Measurements from ENCODE around the gene RHAG.

The RHAG gene

GRCh38 chr6:49564552-49564951, 72.1 kb downstream of the RHAG start:
- DNase-seq (ENCODE audit: low read depth in 3 of 3) = no peak

DNA sequence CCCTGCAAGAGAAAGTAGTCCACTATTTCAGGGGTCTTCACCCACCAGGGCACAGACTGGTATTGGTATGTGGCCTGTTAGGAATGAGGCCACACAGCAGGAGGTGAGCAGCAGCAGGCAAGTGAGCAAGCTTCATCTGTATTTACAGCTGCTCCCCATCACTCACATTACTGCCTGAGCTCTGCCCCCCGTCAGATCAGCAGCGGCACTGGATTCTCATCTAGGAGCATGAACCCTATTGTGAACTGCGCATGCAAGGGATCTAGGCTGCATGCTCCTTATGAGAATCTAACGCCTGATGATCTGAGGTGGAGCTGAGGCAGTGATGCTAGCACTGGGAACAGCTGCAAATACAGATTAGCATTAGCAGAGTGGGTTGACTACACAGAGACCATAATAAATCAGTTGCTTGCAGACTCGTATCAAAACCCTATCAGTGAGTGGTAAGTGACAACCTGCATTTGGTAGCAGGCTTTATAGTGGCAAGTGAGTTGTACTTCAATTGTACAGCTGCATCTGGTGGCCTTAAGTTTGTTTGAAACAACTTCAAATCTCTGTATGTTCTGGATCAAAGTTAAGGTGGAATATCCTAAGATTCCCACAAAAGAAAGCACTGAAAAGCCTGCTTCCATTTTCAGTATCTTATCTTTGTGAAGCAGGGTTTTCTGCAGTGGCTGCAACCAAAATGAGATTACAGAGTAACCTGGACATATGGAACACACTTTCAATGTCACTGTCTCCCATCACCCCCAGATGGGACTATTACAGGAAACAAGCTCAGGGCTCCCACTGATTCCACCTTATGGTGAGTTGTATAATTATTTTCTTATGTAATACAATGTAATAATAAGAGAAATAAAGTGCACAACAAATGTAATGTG, 73.4 kb downstream of the RHAG start:
- no peak for DNase-seq (ENCODE audit: low read depth in 3 of 3)

DNA sequence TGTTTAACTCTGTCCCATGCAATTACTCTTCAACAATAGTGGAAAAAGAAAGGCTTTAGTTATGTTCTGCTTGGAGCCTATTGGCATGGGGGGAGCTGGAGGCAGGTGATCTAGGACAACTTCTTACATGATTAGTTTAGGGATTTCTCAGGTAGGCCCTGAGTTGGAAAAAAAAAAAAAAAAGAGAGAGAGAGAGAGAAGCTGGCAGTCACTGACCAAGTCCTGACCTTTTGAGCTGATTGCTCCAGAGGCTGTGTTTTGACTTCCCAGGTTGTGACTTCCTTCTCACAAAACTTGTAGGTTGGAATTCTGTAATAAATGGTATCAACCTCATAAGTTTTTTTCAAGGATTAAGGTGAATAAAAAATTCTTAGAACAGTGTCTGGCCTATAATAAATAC, 78.4 kb downstream of the RHAG start:
- DNase-seq (ENCODE audit: low read depth in 3 of 3) = no peak

- no peak for DNase-seq (ENCODE audit: low read depth in 3 of 3)
These were observed 79.5 kb downstream of the RHAG start for GRCh38 chr6:49557177-49557576.

DNA sequence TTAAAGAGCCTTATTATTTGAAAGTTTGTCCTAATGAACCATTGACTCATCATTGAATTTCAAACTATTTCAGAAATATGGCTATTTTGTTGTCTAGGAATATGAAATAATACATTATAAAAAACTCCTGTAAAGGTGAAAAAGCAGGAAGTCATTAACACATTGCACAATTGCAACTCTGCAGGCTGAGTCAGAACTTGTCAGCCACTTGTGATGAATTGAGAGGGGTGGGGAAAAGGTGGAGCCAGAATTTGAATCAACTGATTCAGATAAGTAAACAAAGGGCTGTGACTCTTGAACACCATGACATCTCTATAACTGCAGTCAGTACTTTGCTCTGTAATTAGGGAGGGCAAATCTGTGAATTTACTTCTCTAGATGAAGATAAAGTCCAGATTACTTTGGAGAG, 80.2 kb downstream of the RHAG start:
- no peak for DNase-seq (ENCODE audit: low read depth in 3 of 3)

DNA sequence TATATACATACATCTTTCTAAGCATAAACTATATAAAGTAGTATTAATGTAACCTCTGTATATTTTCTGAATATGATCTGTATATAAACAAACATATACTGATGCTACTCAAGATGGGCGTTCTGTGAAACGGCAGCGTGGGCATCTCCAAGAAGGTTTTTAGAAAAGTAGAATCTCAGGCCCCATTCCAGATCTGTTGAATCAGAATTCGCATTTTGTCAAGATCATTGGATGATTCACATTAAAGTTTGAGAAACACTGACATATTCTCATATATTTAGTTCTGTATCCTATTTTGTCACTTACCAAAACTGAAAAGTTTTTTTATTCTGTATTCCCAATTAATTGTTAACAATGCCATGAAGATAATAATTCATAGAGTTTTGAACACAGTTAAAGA, 80.7 kb downstream of the RHAG start:
- DNase-seq (ENCODE audit: low read depth in 3 of 3) = no peak
